Panc1 (cell line): ENCODE results near the gene SPECC1.

Experiments
- CTCF ChIP-seq: fragments of 450-650 bp; IDR thresholded peaks from 2 replicates; pipeline ENCODE4 v1.5.1; 2017; ENCODE audit warnings: mild to moderate bottlenecking
- POLR2AphosphoS5 ChIP-seq: IDR thresholded peaks from 2 replicates; pipeline ENCODE4 v1.6.1; 2012; ENCODE audit warnings: mild to moderate bottlenecking, low read depth, low read length, moderate library complexity
- REST ChIP-seq, 2 experiments: IDR thresholded peaks; 2 replicates each; pipeline ENCODE4 v1.6.1; 2011 to 2012; ENCODE audit warnings: low read depth in 2 of 2, control low read depth in 1 of 2, low read length in 1 of 2, mild to moderate bottlenecking in 1 of 2, moderate library complexity in 1 of 2; ENCODE audit not compliant: insufficient read depth in 1 of 2
- SIN3A ChIP-seq: IDR thresholded peaks from 2 replicates; pipeline ENCODE4 v1.6.1; 2012; ENCODE audit warnings: low read depth, mild to moderate bottlenecking, low read length, moderate library complexity, borderline replicate concordance; ENCODE audit not compliant: insufficient read depth

DNA sequence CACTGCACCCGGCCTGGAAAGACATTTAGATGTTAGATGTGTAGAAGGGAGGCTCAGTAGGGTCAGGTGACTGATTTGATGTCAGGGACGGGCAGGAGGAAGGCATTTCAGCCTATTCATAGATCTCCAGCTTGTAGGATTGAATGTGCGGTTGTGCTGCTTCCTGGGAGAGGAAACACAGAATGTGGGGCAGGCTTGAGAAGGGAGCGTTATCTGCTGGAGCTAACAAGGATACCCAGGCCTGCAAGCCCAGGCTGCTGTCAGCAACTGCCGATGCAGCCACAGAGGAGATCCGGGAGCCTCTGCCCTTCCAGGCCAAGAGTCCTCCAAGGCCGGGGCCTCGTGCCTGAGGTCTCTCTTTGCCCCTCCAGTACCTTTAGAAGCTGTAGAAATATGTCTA, 205.6 kb downstream of the SPECC1 start:
- TF ChIP-seq CTCF (no peak), REST (IDR thresholded peaks at IDR 0.05; ENCODE audit: insufficient read depth in 1 of 2, low read depth in 2 of 2, low read length in 1 of 2) (no peak), POLR2AphosphoS5 (no peak), SIN3A (no peak)
